Measurements from ENCODE around the gene GPR139. TPM values are rescaled to one million over a fixed set of nuclear protein-coding genes. Genes with fewer than 3 reads are reported as not detected.

Gene GPR139
- total RNA-seq, 4 donors from 2014 or later: not detected

DNA sequence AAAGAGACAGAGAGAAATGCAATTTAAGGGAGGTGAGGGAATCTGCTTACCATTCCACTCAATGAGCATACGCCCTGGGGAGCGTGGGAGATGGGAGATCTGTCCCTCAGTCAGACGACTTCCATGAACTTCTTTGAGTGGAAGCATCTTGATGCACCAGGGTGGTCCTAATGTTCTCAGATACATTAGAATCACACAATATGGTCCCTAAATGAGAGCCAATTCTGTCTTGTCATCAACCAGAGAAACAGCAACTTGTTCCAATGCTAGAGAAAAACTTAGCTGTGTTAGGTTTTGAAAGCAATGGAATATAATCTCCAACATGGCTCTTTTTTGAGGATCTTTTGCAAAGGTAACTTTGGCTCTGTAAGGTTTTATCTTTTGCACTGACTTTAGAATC is 44.1 kb downstream of the GPR139 start:
- intact Hi-C loops (cut with DNase I): no loop called here
- no peaks in the 10 kb centered on the region for H3K36me3 ChIP-seq
- H3K27ac ChIP-seq: no peak overlapping the region
- no peak for TF ChIP-seq POLR2A (IDR thresholded peaks at IDR 0.05)
- TF ChIP-seq, protein P1, sequence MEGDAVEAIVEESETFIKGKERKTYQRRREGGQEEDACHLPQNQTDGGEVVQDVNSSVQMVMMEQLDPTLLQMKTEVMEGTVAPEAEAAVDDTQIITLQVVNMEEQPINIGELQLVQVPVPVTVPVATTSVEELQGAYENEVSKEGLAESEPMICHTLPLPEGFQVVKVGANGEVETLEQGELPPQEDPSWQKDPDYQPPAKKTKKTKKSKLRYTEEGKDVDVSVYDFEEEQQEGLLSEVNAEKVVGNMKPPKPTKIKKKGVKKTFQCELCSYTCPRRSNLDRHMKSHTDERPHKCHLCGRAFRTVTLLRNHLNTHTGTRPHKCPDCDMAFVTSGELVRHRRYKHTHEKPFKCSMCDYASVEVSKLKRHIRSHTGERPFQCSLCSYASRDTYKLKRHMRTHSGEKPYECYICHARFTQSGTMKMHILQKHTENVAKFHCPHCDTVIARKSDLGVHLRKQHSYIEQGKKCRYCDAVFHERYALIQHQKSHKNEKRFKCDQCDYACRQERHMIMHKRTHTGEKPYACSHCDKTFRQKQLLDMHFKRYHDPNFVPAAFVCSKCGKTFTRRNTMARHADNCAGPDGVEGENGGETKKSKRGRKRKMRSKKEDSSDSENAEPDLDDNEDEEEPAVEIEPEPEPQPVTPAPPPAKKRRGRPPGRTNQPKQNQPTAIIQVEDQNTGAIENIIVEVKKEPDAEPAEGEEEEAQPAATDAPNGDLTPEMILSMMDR (IDR thresholded peaks at IDR 0.05): no peak
- H3K27me3 ChIP-seq: no peaks in the 10 kb centered on the region
- no peak for DNase-seq
- no peaks in the 10 kb centered on the region for H3K4me1 ChIP-seq
- H3K9me3 ChIP-seq: no peaks in the 10 kb centered on the region
- 80 to 84% methylated on average over 3 of the region's 3 CpGs for WGBS, 2 donors
- H3K4me3 ChIP-seq (replicated peaks in 1 of 3): no peak overlapping the region

DNA sequence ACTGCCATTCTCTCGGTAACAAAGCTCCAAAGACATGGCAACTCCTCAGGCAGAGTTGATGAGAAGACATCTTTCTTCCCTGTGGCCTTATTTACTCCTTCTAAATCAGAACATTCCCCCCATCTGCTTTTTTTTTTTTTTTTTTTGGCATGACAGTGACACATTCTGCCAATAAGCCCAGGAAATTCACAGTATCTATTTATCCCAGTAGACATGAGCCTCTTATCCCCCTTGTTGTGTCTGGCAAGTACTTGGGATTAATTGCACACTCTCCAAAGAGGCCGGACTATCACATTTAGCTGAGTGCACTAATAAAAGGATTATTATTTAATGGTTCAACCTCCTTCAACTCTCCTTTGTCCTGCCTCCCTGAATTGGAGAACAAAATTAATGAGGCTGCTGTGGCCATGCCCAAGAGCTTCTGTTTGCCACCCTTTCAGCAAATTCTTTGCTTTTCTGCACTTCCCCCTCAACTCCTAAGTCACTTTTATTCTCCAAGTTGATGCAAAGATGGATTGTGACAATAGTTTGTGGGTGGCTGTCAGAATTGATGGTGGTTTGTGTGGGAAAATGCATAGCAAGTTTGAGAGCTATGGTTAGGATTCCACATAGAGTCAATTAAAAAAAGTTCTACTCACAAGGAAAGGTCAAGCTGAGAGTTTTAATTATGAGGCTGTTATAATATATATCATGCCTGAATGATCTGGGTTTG is 47.2 kb downstream of the GPR139 start:
- no peak for DNase-seq
- 33 to 52% methylated on average over 2 of the region's 2 CpGs for WGBS, 2 donors
- no peaks in the 10 kb centered on the region for H3K36me3 ChIP-seq
- TF ChIP-seq, protein P1 (IDR thresholded peaks at IDR 0.05): no peak
- TF ChIP-seq POLR2A (IDR thresholded peaks at IDR 0.05): no peak
- intact Hi-C loops (cut with DNase I): no loop called here
- no peaks in the 10 kb centered on the region for H3K4me1 ChIP-seq
- H3K9me3 ChIP-seq: no peaks in the 10 kb centered on the region
- no peaks in the 10 kb centered on the region for H3K27me3 ChIP-seq
- H3K4me3 ChIP-seq (replicated peaks in 1 of 3): no peak overlapping the region
- H3K27ac ChIP-seq: no peak overlapping the region

GRCh38 chr16:20023190-20023589 is 50.5 kb downstream of the GPR139 start:
- Histone ChIP-seq H3K27ac (no peak overlapping the region), H3K4me3 (replicated peaks in 1 of 3) (no peak overlapping the region), H3K36me3 (no peaks in the 10 kb centered on the region), H3K4me1 (no peaks in the 10 kb centered on the region), H3K9me3 (no peaks in the 10 kb centered on the region), H3K27me3 (no peaks in the 10 kb centered on the region)
- intact Hi-C loops (cut with DNase I): no loop called here
- no peak for TF ChIP-seq POLR2A (IDR thresholded peaks at IDR 0.05)
- TF ChIP-seq, protein P1 (IDR thresholded peaks at IDR 0.05): no peak
- WGBS, 2 donors: 3 to 10% methylated on average over 1 of the region's 1 CpG
- no peak for DNase-seq

DNA sequence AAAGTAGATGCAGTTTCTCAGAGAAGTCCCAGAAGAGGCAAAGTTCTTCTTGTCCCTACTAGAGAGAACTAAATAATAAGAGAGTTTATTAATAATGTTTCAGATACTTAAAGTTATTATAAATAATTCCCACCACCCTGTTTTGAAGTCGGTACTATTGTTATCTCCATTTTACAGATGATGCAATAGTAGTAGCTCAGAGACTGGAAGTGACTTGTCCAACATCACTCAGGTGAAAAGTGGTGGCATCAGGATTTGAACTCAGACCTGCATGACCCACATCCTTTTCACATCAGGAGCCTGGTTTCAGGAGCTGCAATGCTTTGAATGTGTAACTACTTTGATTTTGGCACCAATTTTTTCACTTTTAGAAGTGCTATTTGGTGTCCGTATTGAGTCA is 52.7 kb downstream of the GPR139 start:
- intact Hi-C loops (cut with DNase I): no loop called here
- no peaks in the 10 kb centered on the region for H3K4me1 ChIP-seq
- H3K36me3 ChIP-seq: no peaks in the 10 kb centered on the region
- no peaks in the 10 kb centered on the region for H3K9me3 ChIP-seq
- no peaks in the 10 kb centered on the region for H3K27me3 ChIP-seq
- H3K27ac ChIP-seq: no peak overlapping the region
- WGBS, 2 donors: 82 to 89% methylated on average over 2 of the region's 2 CpGs
- no peak overlapping the region for H3K4me3 ChIP-seq (replicated peaks in 1 of 3)
- no peak for TF ChIP-seq POLR2A (IDR thresholded peaks at IDR 0.05)
- TF ChIP-seq, protein P1 (IDR thresholded peaks at IDR 0.05): no peak
- no peak for DNase-seq

- 33 to 62% methylated on average over 1 of the region's 1 CpG for WGBS, 2 donors
- intact Hi-C loops (cut with DNase I): no loop called here
- H3K4me3 ChIP-seq (replicated peaks in 1 of 3): no peak overlapping the region
- no peak for DNase-seq
- no peaks in the 10 kb centered on the region for H3K4me1 ChIP-seq
- no peak overlapping the region for H3K27ac ChIP-seq
- no peaks in the 10 kb centered on the region for H3K9me3 ChIP-seq
- H3K36me3 ChIP-seq: no peaks in the 10 kb centered on the region
- TF ChIP-seq, protein P1 (IDR thresholded peaks at IDR 0.05): no peak
- TF ChIP-seq POLR2A (IDR thresholded peaks at IDR 0.05): no peak
- no peaks in the 10 kb centered on the region for H3K27me3 ChIP-seq
These were observed 53.6 kb downstream of the GPR139 start for GRCh38 chr16:20020083-20020482.

Data from thyroid gland (tissue), 4 donors.